Measurements from ENCODE around the gene GALNT1. TPM values are rescaled to one million over a fixed set of nuclear protein-coding genes. Genes with fewer than 3 reads are reported as not detected.

The GALNT1 gene
- total and polyA plus RNA-seq, 9 of the 15 experiments (the other 6 are each of a cell fraction or from before 2014, with no cell fraction given), result 14.4 to 54.1 (median 36.6) TPM

- Histone ChIP-seq H4K20me1 (replicated peaks; ENCODE audit: control insufficient read depth, insufficient read depth, low read length) (no peaks in the 10 kb centered on the region), H3K79me2 (ENCODE audit: control insufficient read depth, insufficient read depth, low read length) (no peaks in the 10 kb centered on the region), H3K36me3 (ENCODE audit: control insufficient read depth, insufficient read depth, low read length) (no peaks in the 10 kb centered on the region), H3K27me3 (ENCODE audit: control insufficient read depth in 2 of 2, insufficient read depth in 2 of 2, low read length in 2 of 2) (no peaks in the 10 kb centered on the region), H3K27ac (ENCODE audit: extremely low read depth, low read depth, low read length) (no peak overlapping the region), H2AFZ (ENCODE audit: low read depth, low read length) (no peak overlapping the region), H3K4me1 (replicated peaks in 1 of 2; ENCODE audit: control insufficient read depth in 2 of 2, insufficient read depth in 2 of 2, low read length in 2 of 2) (no peaks in the 10 kb centered on the region; a peak in 1 of 5 replicates), H3K9ac (ENCODE audit: insufficient read depth in 1 of 2, low read depth in 2 of 2, low read length in 2 of 2) (no peak overlapping the region), H3K4me3 (no peak overlapping the region), H3K9me3 (replicated peaks; ENCODE audit: control insufficient read depth, insufficient read depth, low read depth, low read length) (no peaks in the 10 kb centered on the region), H3K4me2 (ENCODE audit: insufficient read depth, low read length) (no peak overlapping the region), H3K9me1 (ENCODE audit: control insufficient read depth, insufficient read depth, low read length) (no peaks in the 10 kb centered on the region)
- ChIA-PET POLR2A (interaction anchor here (0.8 to 1.7 kb wide), 3 partner anchors 13 to 16 kb away, joined by 3 read pairs; no protein-coding TSS in a partner anchor), CTCF (ENCODE audit: low intra/inter-chr PET ratio) (no interaction called here)
- ATAC-seq (no peak), DNase-seq (ENCODE audit: extremely low read depth in 1 of 4, low spot score in 3 of 4) (no peak), FAIRE-seq (peak; percentile 15)
- no TSS peak for BruUV-seq (replicated peaks)
- in situ Hi-C loops (cut with MboI) (no loop called here), intact Hi-C loops (cut with micrococcal nuclease) (loop anchor here (10.0 kb wide), 1 partner anchor 249 kb away; no protein-coding TSS in a partner anchor)
- WGBS (ENCODE audit: insufficient coverage, low coverage, missing lambda C conversion rate), result 36% methylated on average over 4 of the region's 4 CpGs
- TF ChIP-seq NR2C1 (IDR thresholded peaks at IDR 0.05) (no peak), NR2C1 (tag; IDR thresholded peaks at IDR 0.05) (no peak), MEF2A (IDR thresholded peaks at IDR 0.05; ENCODE audit: control insufficient read depth, low read depth, low read length) (no peak), TSHZ1 (CRISPR knock-in tag; IDR thresholded peaks at IDR 0.05) (no peak)
Observed at GRCh38 chr18:35653392-35654135, 72.0 kb downstream of the GALNT1 start.

Measured in K562 (cell line).